Vagina (tissue), 2 donors: ENCODE results near the gene SLC7A6.

Experiments used
- CTCF ChIP-seq, 3 experiments: fragments of 450-650 bp in 2 of 3; fragments of 200-600 bp in 1 of 3; sonication (generic) in 1 of 3; IDR thresholded peaks; one replicate each; pipeline ENCODE4 v1.5.1; 2017 to 2019; ENCODE audit warnings: antibody characterized with exemption in 3 of 3, mild to moderate bottlenecking in 2 of 3, moderate library complexity in 2 of 3
- POLR2A ChIP-seq, 2 donors: fragments of 450-650 bp; IDR thresholded peaks; one replicate each; pipeline ENCODE4 v1.6.1; 2017; ENCODE audit warnings: antibody characterized with exemption in 2 of 2, mild to moderate bottlenecking in 2 of 2, moderate library complexity in 2 of 2
- POLR2AphosphoS5 ChIP-seq, 2 donors: sonication (generic); formaldehyde crosslinking; IDR thresholded peaks; one replicate each; pipeline ENCODE4 v1.9.0; 2017; ENCODE audit warnings: antibody characterized with exemption in 2 of 2, mild to moderate bottlenecking in 2 of 2, low read depth in 1 of 2; ENCODE audit not compliant: insufficient read depth in 1 of 2

DNA sequence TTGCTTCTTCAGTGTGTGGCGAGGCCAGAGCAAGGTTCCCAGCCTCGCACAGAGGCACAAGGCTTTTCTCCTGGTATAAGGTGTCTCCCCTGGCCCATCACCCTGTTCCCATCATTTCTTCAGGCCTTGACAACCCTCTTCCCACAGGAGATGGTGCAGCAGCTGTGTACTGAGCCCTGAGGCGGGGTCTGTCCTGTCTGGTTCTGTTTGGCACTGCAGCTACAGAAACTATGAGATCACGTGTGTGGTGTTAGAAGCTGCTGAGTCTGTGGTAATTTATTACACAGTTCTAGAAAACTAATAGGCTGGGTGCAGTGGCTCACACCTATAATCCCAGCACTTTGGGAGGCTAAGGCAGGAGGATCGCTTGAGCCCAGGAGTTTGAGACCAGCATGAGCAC, 11.9 kb upstream of the SLC7A6 start:
- TF ChIP-seq CTCF (IDR thresholded peaks at IDR 0.05) (no peak), POLR2A (IDR thresholded peaks at IDR 0.05) (no peak), POLR2AphosphoS5 (IDR thresholded peaks at IDR 0.05; ENCODE audit: insufficient read depth in 1 of 2, low read depth in 1 of 2) (no peak)
